H9 (cell line): ENCODE measurements around the gene RNGTT. TPM values are rescaled to one million over a fixed set of nuclear protein-coding genes. Genes with fewer than 3 reads are reported as not detected.

Experiments used
- DNase-seq: peaks from one replicate; pipeline ENCODE4 v3.0.0-alpha.2; 2017
- H2AFZ ChIP-seq: one replicate; pipeline ENCODE4 v1.6.1; 2013; ENCODE audit warnings: mild to moderate bottlenecking, low read length, control low read depth, moderate library complexity
- H2AK5ac ChIP-seq: 2 replicates; pipeline ENCODE4 v1.6.1; 2013; ENCODE audit warnings: low read length, control low read depth, mixed read lengths; ENCODE audit not compliant: insufficient read length
- H2BK120ac ChIP-seq: one replicate; pipeline ENCODE4 v1.6.1; 2013; ENCODE audit warnings: low read depth, mild to moderate bottlenecking, low read length, control low read depth, inconsistent platforms; ENCODE audit not compliant: poor library complexity, severe bottlenecking
- H2BK12ac ChIP-seq: 2 replicates; pipeline ENCODE4 v1.6.1; 2013; ENCODE audit warnings: low read length, control low read depth, mixed read lengths, low read depth; ENCODE audit not compliant: insufficient read length
- H2BK15ac ChIP-seq: 2 replicates; pipeline ENCODE4 v1.6.1; 2013; ENCODE audit warnings: low read depth, low read length, control low read depth
- H2BK20ac ChIP-seq: one replicate; pipeline ENCODE4 v1.6.1; 2013; ENCODE audit warnings: low read depth, mild to moderate bottlenecking, low read length, control low read depth, inconsistent platforms; ENCODE audit not compliant: poor library complexity, severe bottlenecking
- H2BK5ac ChIP-seq: 2 replicates; pipeline ENCODE4 v1.6.1; 2013; ENCODE audit warnings: low read length, control low read depth, mixed read lengths; ENCODE audit not compliant: insufficient read length
- H3K14ac ChIP-seq: 2 replicates; pipeline ENCODE4 v1.6.1; 2013; ENCODE audit warnings: low read length, control low read depth; ENCODE audit not compliant: insufficient read depth
- H3K18ac ChIP-seq: 2 replicates; pipeline ENCODE4 v1.6.1; 2013; ENCODE audit warnings: low read depth, mild to moderate bottlenecking, mixed read lengths, low read length, control low read depth; ENCODE audit not compliant: insufficient read length
- H3K23ac ChIP-seq: 2 replicates; pipeline ENCODE4 v1.6.1; 2013; ENCODE audit warnings: low read length, control low read depth, mixed read lengths, low read depth; ENCODE audit not compliant: insufficient read length
- H3K23me2 ChIP-seq: 2 replicates; pipeline ENCODE4 v1.6.1; 2013; ENCODE audit warnings: low read depth, mild to moderate bottlenecking, mixed read lengths, low read length, control low read depth; ENCODE audit not compliant: insufficient read length, poor library complexity, severe bottlenecking
- H3K27ac ChIP-seq: 2 replicates; pipeline ENCODE4 v1.5.1; 2013; ENCODE audit warnings: low read length, control low read depth, mixed read lengths, low read depth; ENCODE audit not compliant: insufficient read length
- H3K27me3 ChIP-seq: 2 replicates; pipeline ENCODE4 v1.6.1; 2013; ENCODE audit warnings: low read length, control low read depth, inconsistent platforms; ENCODE audit not compliant: insufficient read depth
- H3K4ac ChIP-seq: 2 replicates; pipeline ENCODE4 v1.6.1; 2013; ENCODE audit warnings: low read depth, mild to moderate bottlenecking, control low read depth, inconsistent platforms, low read length, moderate library complexity
- H3K4me1 ChIP-seq: 2 replicates; pipeline ENCODE4 v1.6.1; 2013; ENCODE audit warnings: low read length, control low read depth, inconsistent platforms; ENCODE audit not compliant: insufficient read depth
- H3K4me2 ChIP-seq: 2 replicates; pipeline ENCODE4 v1.6.1; 2013; ENCODE audit warnings: low read length, control low read depth, mixed read lengths; ENCODE audit not compliant: insufficient read length, insufficient read depth
- H3K56ac ChIP-seq: 2 replicates; pipeline ENCODE4 v1.6.1; 2013; ENCODE audit warnings: low read depth, mild to moderate bottlenecking, mixed read lengths, low read length, control low read depth; ENCODE audit not compliant: insufficient read length
- H3K79me1 ChIP-seq: 2 replicates; pipeline ENCODE4 v1.6.1; 2013; ENCODE audit warnings: low read depth, mild to moderate bottlenecking, moderate library complexity, low read length, control low read depth, inconsistent platforms; ENCODE audit not compliant: insufficient read depth, poor library complexity, severe bottlenecking
- H3K79me2 ChIP-seq: 2 replicates; pipeline ENCODE4 v1.6.1; 2013; ENCODE audit warnings: low read length, control low read depth, inconsistent platforms; ENCODE audit not compliant: insufficient read depth
- H3K9ac ChIP-seq: 2 replicates; pipeline ENCODE4 v1.6.1; 2013; ENCODE audit warnings: low read length, control low read depth, mixed read lengths; ENCODE audit not compliant: insufficient read length; ENCODE audit errors: extremely low read depth
- H3K9me3 ChIP-seq: one replicate; pipeline ENCODE4 v1.6.1; 2013; ENCODE audit warnings: low read depth, low read length, inconsistent platforms; ENCODE audit not compliant: control insufficient read depth
- H3T11ph ChIP-seq: one replicate; pipeline ENCODE4 v1.6.1; 2013; ENCODE audit warnings: mild to moderate bottlenecking, low read length, control low read depth, inconsistent platforms
- H4K20me1 ChIP-seq: one replicate; pipeline ENCODE4 v1.6.1; 2013; ENCODE audit not compliant: control insufficient read depth, insufficient read length, insufficient read depth
- H4K5ac ChIP-seq: 2 replicates; pipeline ENCODE4 v1.6.1; 2013; ENCODE audit warnings: low read depth, mild to moderate bottlenecking, mixed read lengths, low read length, control low read depth; ENCODE audit not compliant: insufficient read length
- H4K8ac ChIP-seq: replicated peaks from 2 replicates; pipeline ENCODE4 v1.6.1; 2013; ENCODE audit warnings: low read length, control low read depth, mixed read lengths, low read depth; ENCODE audit not compliant: insufficient read length
- H4K91ac ChIP-seq: 2 replicates; pipeline ENCODE4 v1.6.1; 2013; ENCODE audit warnings: low read depth, mild to moderate bottlenecking, moderate library complexity, mixed read lengths, low read length, control low read depth; ENCODE audit not compliant: insufficient read length
- H3K27ac Mint-ChIP-seq, 3 experiments: 2 replicates in 2 of 3; 3 replicates in 1 of 3; pipeline ENCODE4 v1.8.0; 2020 to 2021; ENCODE audit warnings: mixed read lengths in 3 of 3, mild to moderate bottlenecking in 1 of 3, moderate library complexity in 1 of 3
- H3K27me3 Mint-ChIP-seq: 2 replicates; pipeline ENCODE4 v1.8.0; 2021; ENCODE audit warnings: low read depth, mild to moderate bottlenecking, moderate library complexity, mixed read lengths
- H3K36me3 Mint-ChIP-seq, 3 experiments: 2 replicates in 2 of 3; 3 replicates in 1 of 3; pipeline ENCODE4 v1.8.0; 2020 to 2021; ENCODE audit warnings: low read depth in 3 of 3, mixed read lengths in 3 of 3; ENCODE audit not compliant: insufficient read depth in 1 of 3
- H3K4me1 Mint-ChIP-seq, 2 experiments: 2 replicates each; pipeline ENCODE4 v1.8.0; 2020; ENCODE audit warnings: mixed read lengths in 2 of 2
- H3K4me3 Mint-ChIP-seq, 2 experiments: 2 replicates in 1 of 2; 3 replicates in 1 of 2; pipeline ENCODE4 v1.8.0; 2020 to 2021; ENCODE audit warnings: mild to moderate bottlenecking in 2 of 2, mixed read lengths in 2 of 2, moderate library complexity in 1 of 2
- H3K9me3 Mint-ChIP-seq, 2 experiments: 2 replicates in 1 of 2; 3 replicates in 1 of 2; pipeline ENCODE4 v1.8.0; 2020; ENCODE audit warnings: mild to moderate bottlenecking in 2 of 2, mixed read lengths in 2 of 2, moderate library complexity in 1 of 2
- CTCF ChIP-seq: fragments of 200-600 bp; sonication (generic); conservative IDR thresholded peaks from 3 replicates; pipeline ENCODE4 v1.8.0; 2021; ENCODE audit warnings: antibody characterized with exemption, mild to moderate bottlenecking
- WGBS: extraction: QIAGEN DNeasy Blood & Tissue Kit; methylation state at CpG from one replicate; pipeline ENCODE4 v1.1.7; 2013; ENCODE audit warnings: missing lambda C conversion rate, low lambda C conversion rate, mixed read lengths; ENCODE audit not compliant: insufficient read length; ENCODE audit errors: extremely low coverage; 5-methylcytosine and 5-hydroxymethylcytosine counted together
- long read RNA-seq: library from polyadenylated mRNA; unstranded; transcript quantifications from one replicate; pipeline ENCODE4 v2.0.0, GENCODE V29; 2020
- total RNA-seq: library from RNA; stranded (reverse); gene quantifications from 2 replicates; pipeline ENCODE4 v1.2.1, GENCODE V29; 2021

Gene RNGTT
- 20.5 and 20.8 TPM in 2 replicates for total RNA-seq
- long read RNA-seq, full-length matches to known transcripts: 137 of 193 reads
- long read RNA-seq, partial matches to known transcripts: 17 of 193 reads
- long read RNA-seq, other reads (novel, unspliced or antisense): 39 of 193 reads

GRCh38 chr6:88963139-88964090 lies at the start of gene RNGTT:
Gene RNGTT, minus strand, starts transcription at chr6:88963618. Its CDS starts 209 bp downstream, at chr6:88963409.
- peak within 1 kb of the TSS; percentile 97 for H3K4me2 ChIP-seq
- H3K27ac ChIP-seq: no peak within 1 kb of the TSS
- H2AFZ ChIP-seq: peak within 1 kb of the TSS; percentile 17
- WGBS: no CpG with 5 or more reads among the region's 74 CpGs
- Mint-ChIP-seq H3K36me3 (peaks cover 4 to 10% (median 5%) of the 10 kb centered on the region in 3 experiments; a peak in 5 of 7 replicates), H3K9me3 (peaks cover 0 to 8% of the 10 kb centered on the region in 2 experiments; a peak in 3 of 5 replicates), H3K4me1 (peaks cover 23 to 32% of the 10 kb centered on the region in 2 experiments), H3K27me3 (peaks cover 2% of the 10 kb centered on the region; the same call in 1 of the 2 replicates), H3K4me3 (peak within 1 kb of the TSS; percentile 94 to 98), H3K27ac (peak within 1 kb of the TSS; percentile 92 to 98 (median 97))
- H3T11ph ChIP-seq: no peak within 1 kb of the TSS
- peaks cover 2% of the 10 kb centered on the region; the same call in 1 of the 2 replicates for H3K4me1 ChIP-seq
- H3K27me3 ChIP-seq: no peaks in the 10 kb centered on the region
- H2BK20ac ChIP-seq: no peak within 1 kb of the TSS
- no peak within 1 kb of the TSS for H2BK12ac ChIP-seq
- H2AK5ac ChIP-seq: no peak within 1 kb of the TSS
- H3K23ac ChIP-seq: no peak within 1 kb of the TSS
- no peaks in the 10 kb centered on the region for H4K20me1 ChIP-seq
- no peak within 1 kb of the TSS for H4K5ac ChIP-seq
- no peak within 1 kb of the TSS for H2BK5ac ChIP-seq
- H3K79me1 ChIP-seq: no peaks in the 10 kb centered on the region
- H3K18ac ChIP-seq: peak within 1 kb of the TSS; percentile 72
- peaks cover 8% of the 10 kb centered on the region; the same call in 1 of the 2 replicates for H3K79me2 ChIP-seq
- peak; percentile 99 for DNase-seq
- no peak within 1 kb of the TSS for H2BK15ac ChIP-seq
- H3K14ac ChIP-seq: peak within 1 kb of the TSS; percentile 77
- peaks cover 4% of the 10 kb centered on the region for H3K23me2 ChIP-seq
- no peak within 1 kb of the TSS for H3K4ac ChIP-seq
- H3K9ac ChIP-seq: peak within 1 kb of the TSS; percentile 85
- no peak for TF ChIP-seq CTCF
- no peak within 1 kb of the TSS for H3K56ac ChIP-seq
- H2BK120ac ChIP-seq: no peak within 1 kb of the TSS
- no peak within 1 kb of the TSS for H4K8ac ChIP-seq
- H3K9me3 ChIP-seq: no peaks in the 10 kb centered on the region
- H4K91ac ChIP-seq: no peak within 1 kb of the TSS
